ENCODE results near the gene TIGAR.

DNA sequence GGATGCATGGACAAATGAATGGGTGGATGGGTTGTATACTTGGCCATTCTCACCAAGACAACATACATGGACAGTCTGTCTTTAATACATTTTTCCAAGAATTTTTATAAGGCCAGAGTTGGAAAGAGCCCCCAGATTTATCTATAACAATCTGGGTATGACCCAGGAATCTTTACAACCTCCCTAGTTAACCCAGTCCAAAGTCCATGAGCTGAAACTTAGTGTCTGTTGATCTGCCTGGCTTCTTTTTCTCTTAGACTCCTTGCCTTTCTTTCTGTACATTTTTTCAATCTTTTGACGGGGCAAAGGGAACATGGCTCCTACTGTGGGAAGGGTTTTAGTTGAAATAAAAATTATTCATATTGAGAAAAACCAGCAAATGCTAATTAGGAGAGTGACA lies 57.8 kb downstream of the TIGAR start:
- TF ChIP-seq, protein P1, sequence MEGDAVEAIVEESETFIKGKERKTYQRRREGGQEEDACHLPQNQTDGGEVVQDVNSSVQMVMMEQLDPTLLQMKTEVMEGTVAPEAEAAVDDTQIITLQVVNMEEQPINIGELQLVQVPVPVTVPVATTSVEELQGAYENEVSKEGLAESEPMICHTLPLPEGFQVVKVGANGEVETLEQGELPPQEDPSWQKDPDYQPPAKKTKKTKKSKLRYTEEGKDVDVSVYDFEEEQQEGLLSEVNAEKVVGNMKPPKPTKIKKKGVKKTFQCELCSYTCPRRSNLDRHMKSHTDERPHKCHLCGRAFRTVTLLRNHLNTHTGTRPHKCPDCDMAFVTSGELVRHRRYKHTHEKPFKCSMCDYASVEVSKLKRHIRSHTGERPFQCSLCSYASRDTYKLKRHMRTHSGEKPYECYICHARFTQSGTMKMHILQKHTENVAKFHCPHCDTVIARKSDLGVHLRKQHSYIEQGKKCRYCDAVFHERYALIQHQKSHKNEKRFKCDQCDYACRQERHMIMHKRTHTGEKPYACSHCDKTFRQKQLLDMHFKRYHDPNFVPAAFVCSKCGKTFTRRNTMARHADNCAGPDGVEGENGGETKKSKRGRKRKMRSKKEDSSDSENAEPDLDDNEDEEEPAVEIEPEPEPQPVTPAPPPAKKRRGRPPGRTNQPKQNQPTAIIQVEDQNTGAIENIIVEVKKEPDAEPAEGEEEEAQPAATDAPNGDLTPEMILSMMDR (IDR thresholded peaks at IDR 0.05) = no peak
- no peak for TF ChIP-seq POLR2A (IDR thresholded peaks at IDR 0.05)

Measured in lower leg skin (tissue), 3 donors.